Measurements from ENCODE around the gene SORCS2. TPM values are rescaled to one million over a fixed set of nuclear protein-coding genes. Genes with fewer than 3 reads are reported as not detected.

SORCS2 gene
- total RNA-seq, 5 donors from 2014 or later (not counting 1 experiment from before 2014, with no cell fraction given), result 0.22 TPM; not detected in 4

- no peak for ATAC-seq (replicated peaks in 1 of 4)
- no peaks in the 10 kb centered on the region for H3K9me3 ChIP-seq
- H3K27ac ChIP-seq (ENCODE audit: low read length), result no peak overlapping the region
- ChIA-PET CTCF (interaction anchor here in 1 of 2 donors (0.5 kb wide), 1 partner anchor 422 kb away, joined by 3 read pairs; no protein-coding TSS in a partner anchor), POLR2A (no interaction called here)
- H3K27me3 ChIP-seq (replicated peaks in 1 of 2; ENCODE audit: control insufficient read depth in 2 of 2, extremely low read depth in 1 of 2, insufficient read depth in 2 of 2, low read length in 1 of 2), result peaks cover 0 to 49% of the 10 kb centered on the region in 2 experiments
- H3K36me3 Mint-ChIP-seq, result no peaks in the 10 kb centered on the region
- no peak overlapping the region for H3K27ac Mint-ChIP-seq
- no peak overlapping the region for H3K4me3 ChIP-seq (ENCODE audit: control insufficient read depth in 1 of 2, extremely low read depth in 1 of 2, low read length in 1 of 2)
- H3K36me3 ChIP-seq (ENCODE audit: control insufficient read depth in 2 of 2, extremely low read depth in 1 of 2, insufficient read depth in 1 of 2, low read length in 1 of 2), result no peaks in the 10 kb centered on the region
- H3K4me1 ChIP-seq (ENCODE audit: control insufficient read depth in 1 of 2, extremely low read depth in 1 of 2, insufficient read depth in 2 of 2, low read length in 2 of 2), result no peaks in the 10 kb centered on the region
- H3K27me3 Mint-ChIP-seq, result peaks cover 23 to 51% of the 10 kb centered on the region in 2 donors
- WGBS (ENCODE audit: insufficient coverage), result 15% methylated on average over 12 of the region's 15 CpGs
- H3K4me1 Mint-ChIP-seq, result no peaks in the 10 kb centered on the region
- H3K9me3 Mint-ChIP-seq, result no peaks in the 10 kb centered on the region
- no peak overlapping the region for H3K4me3 Mint-ChIP-seq
- no peak for DNase-seq
These were observed 185.0 kb downstream of the SORCS2 start for GRCh38 chr4:7377223-7377865.

- Histone ChIP-seq H3K27ac (ENCODE audit: low read length) (no peak overlapping the region), H3K4me1 (ENCODE audit: control insufficient read depth in 1 of 2, extremely low read depth in 1 of 2, insufficient read depth in 2 of 2, low read length in 2 of 2) (no peaks in the 10 kb centered on the region), H3K27me3 (replicated peaks in 1 of 2; ENCODE audit: control insufficient read depth in 2 of 2, extremely low read depth in 1 of 2, insufficient read depth in 2 of 2, low read length in 1 of 2) (peaks cover 0 to 51% of the 10 kb centered on the region in 2 experiments), H3K4me3 (ENCODE audit: control insufficient read depth in 1 of 2, extremely low read depth in 1 of 2, low read length in 1 of 2) (no peak overlapping the region), H3K9me3 (no peaks in the 10 kb centered on the region), H3K36me3 (ENCODE audit: control insufficient read depth in 2 of 2, extremely low read depth in 1 of 2, insufficient read depth in 1 of 2, low read length in 1 of 2) (no peaks in the 10 kb centered on the region)
- ATAC-seq (replicated peaks in 1 of 4) (no peak), DNase-seq (no peak)
- Mint-ChIP-seq H3K36me3 (no peaks in the 10 kb centered on the region), H3K27me3 (peaks cover 23 to 48% of the 10 kb centered on the region in 2 donors), H3K4me1 (no peaks in the 10 kb centered on the region), H3K9me3 (no peaks in the 10 kb centered on the region), H3K4me3 (no peak overlapping the region), H3K27ac (no peak overlapping the region)
- 75% methylated on average over 2 of the region's 9 CpGs for WGBS (ENCODE audit: insufficient coverage)
- ChIA-PET POLR2A (no interaction called here), CTCF (no interaction called here)
These were observed 186.8 kb downstream of the SORCS2 start for GRCh38 chr4:7379186-7379585.

GRCh38 chr4:7379719-7380118, 187.4 kb downstream of the SORCS2 start:
- Mint-ChIP-seq H3K27ac (no peak overlapping the region), H3K36me3 (no peaks in the 10 kb centered on the region), H3K27me3 (peaks cover 23 to 46% of the 10 kb centered on the region in 2 donors), H3K4me3 (no peak overlapping the region), H3K4me1 (no peaks in the 10 kb centered on the region), H3K9me3 (no peaks in the 10 kb centered on the region)
- H3K4me1 ChIP-seq (ENCODE audit: control insufficient read depth in 1 of 2, extremely low read depth in 1 of 2, insufficient read depth in 2 of 2, low read length in 2 of 2), result no peaks in the 10 kb centered on the region
- DNase-seq, result no peak
- POLR2A ChIA-PET, result no interaction called here
- no peak overlapping the region for H3K4me3 ChIP-seq (ENCODE audit: control insufficient read depth in 1 of 2, extremely low read depth in 1 of 2, low read length in 1 of 2)
- no peak overlapping the region for H3K27ac ChIP-seq (ENCODE audit: low read length)
- 76% methylated on average over 5 of the region's 6 CpGs for WGBS (ENCODE audit: insufficient coverage)
- no peaks in the 10 kb centered on the region for H3K36me3 ChIP-seq (ENCODE audit: control insufficient read depth in 2 of 2, extremely low read depth in 1 of 2, insufficient read depth in 1 of 2, low read length in 1 of 2)
- no peaks in the 10 kb centered on the region for H3K9me3 ChIP-seq
- H3K27me3 ChIP-seq (replicated peaks in 1 of 2; ENCODE audit: control insufficient read depth in 2 of 2, extremely low read depth in 1 of 2, insufficient read depth in 2 of 2, low read length in 1 of 2), result peaks cover 0 to 47% of the 10 kb centered on the region in 2 experiments
- no peak for ATAC-seq (replicated peaks in 1 of 4)
- CTCF ChIA-PET, result no interaction called here

GRCh38 chr4:7381221-7381889, 189.0 kb downstream of the SORCS2 start:
- DNase-seq, result no peak
- no peaks in the 10 kb centered on the region for H3K4me1 ChIP-seq (ENCODE audit: control insufficient read depth in 1 of 2, extremely low read depth in 1 of 2, insufficient read depth in 2 of 2, low read length in 2 of 2)
- 76% methylated on average over 7 of the region's 9 CpGs for whole genome bisulfite sequencing (ENCODE audit: insufficient coverage)
- ChIA-PET CTCF (no interaction called here), POLR2A (no interaction called here)
- H3K9me3 ChIP-seq, result no peaks in the 10 kb centered on the region
- H3K4me3 ChIP-seq (ENCODE audit: control insufficient read depth in 1 of 2, extremely low read depth in 1 of 2, low read length in 1 of 2), result no peak overlapping the region
- H3K36me3 Mint-ChIP-seq, result no peaks in the 10 kb centered on the region
- H3K4me1 Mint-ChIP-seq, result no peaks in the 10 kb centered on the region
- peaks cover 15 to 39% of the 10 kb centered on the region in 2 donors for H3K27me3 Mint-ChIP-seq
- H3K36me3 ChIP-seq (ENCODE audit: control insufficient read depth in 2 of 2, extremely low read depth in 1 of 2, insufficient read depth in 1 of 2, low read length in 1 of 2), result no peaks in the 10 kb centered on the region
- no peak overlapping the region for H3K4me3 Mint-ChIP-seq
- H3K27ac Mint-ChIP-seq, result no peak overlapping the region
- ATAC-seq (replicated peaks in 1 of 4), result no peak
- H3K27me3 ChIP-seq (replicated peaks in 1 of 2; ENCODE audit: control insufficient read depth in 2 of 2, extremely low read depth in 1 of 2, insufficient read depth in 2 of 2, low read length in 1 of 2), result peaks cover 0 to 39% of the 10 kb centered on the region in 2 experiments
- H3K27ac ChIP-seq (ENCODE audit: low read length), result no peak overlapping the region
- H3K9me3 Mint-ChIP-seq, result no peaks in the 10 kb centered on the region

- no peak overlapping the region for H3K27ac Mint-ChIP-seq
- POLR2A ChIA-PET, result no interaction called here
- no peaks in the 10 kb centered on the region for H3K4me1 Mint-ChIP-seq
- CTCF ChIA-PET, result no interaction called here
- WGBS (ENCODE audit: insufficient coverage), result 74% methylated on average over 7 of the region's 9 CpGs
- Histone ChIP-seq H3K36me3 (ENCODE audit: control insufficient read depth in 2 of 2, extremely low read depth in 1 of 2, insufficient read depth in 1 of 2, low read length in 1 of 2) (no peaks in the 10 kb centered on the region), H3K4me1 (ENCODE audit: control insufficient read depth in 1 of 2, extremely low read depth in 1 of 2, insufficient read depth in 2 of 2, low read length in 2 of 2) (no peaks in the 10 kb centered on the region), H3K4me3 (ENCODE audit: control insufficient read depth in 1 of 2, extremely low read depth in 1 of 2, low read length in 1 of 2) (no peak overlapping the region), H3K27me3 (replicated peaks in 1 of 2; ENCODE audit: control insufficient read depth in 2 of 2, extremely low read depth in 1 of 2, insufficient read depth in 2 of 2, low read length in 1 of 2) (peaks cover 0 to 39% of the 10 kb centered on the region in 2 experiments), H3K27ac (ENCODE audit: low read length) (no peak overlapping the region), H3K9me3 (no peaks in the 10 kb centered on the region)
- DNase-seq (no peak), ATAC-seq (replicated peaks in 1 of 4) (no peak)
- no peak overlapping the region for H3K4me3 Mint-ChIP-seq
- no peaks in the 10 kb centered on the region for H3K9me3 Mint-ChIP-seq
- H3K36me3 Mint-ChIP-seq, result no peaks in the 10 kb centered on the region
- peaks cover 13 to 34% of the 10 kb centered on the region in 2 donors for H3K27me3 Mint-ChIP-seq
These were observed 189.7 kb downstream of the SORCS2 start for GRCh38 chr4:7381890-7382633.

GRCh38 chr4:7382634-7383014, 190.3 kb downstream of the SORCS2 start:
- no peak overlapping the region for H3K4me3 ChIP-seq (ENCODE audit: control insufficient read depth in 1 of 2, extremely low read depth in 1 of 2, low read length in 1 of 2)
- Mint-ChIP-seq H3K27ac (no peak overlapping the region), H3K27me3 (peaks cover 9 to 29% of the 10 kb centered on the region in 2 donors), H3K4me3 (no peak overlapping the region), H3K36me3 (no peaks in the 10 kb centered on the region), H3K4me1 (no peaks in the 10 kb centered on the region), H3K9me3 (peaks cover 0 to 3% (median 0%) of the 10 kb centered on the region in 3 donors)
- H3K4me1 ChIP-seq (ENCODE audit: control insufficient read depth in 1 of 2, extremely low read depth in 1 of 2, insufficient read depth in 2 of 2, low read length in 2 of 2), result no peaks in the 10 kb centered on the region
- 56% methylated on average over 2 of the region's 8 CpGs for whole genome bisulfite sequencing (ENCODE audit: insufficient coverage)
- no peaks in the 10 kb centered on the region for H3K9me3 ChIP-seq
- CTCF ChIA-PET, result no interaction called here
- DNase-seq (no peak), ATAC-seq (replicated peaks in 1 of 4) (no peak)
- no peaks in the 10 kb centered on the region for H3K36me3 ChIP-seq (ENCODE audit: control insufficient read depth in 2 of 2, extremely low read depth in 1 of 2, insufficient read depth in 1 of 2, low read length in 1 of 2)
- POLR2A ChIA-PET, result no interaction called here
- peaks cover 0 to 34% of the 10 kb centered on the region in 2 experiments for H3K27me3 ChIP-seq (replicated peaks in 1 of 2; ENCODE audit: control insufficient read depth in 2 of 2, extremely low read depth in 1 of 2, insufficient read depth in 2 of 2, low read length in 1 of 2)
- H3K27ac ChIP-seq (ENCODE audit: low read length), result no peak overlapping the region
